ENCODE measurements around the gene HIC1. TPM values are rescaled to one million over a fixed set of nuclear protein-coding genes. Genes with fewer than 3 reads are reported as not detected.

HIC1 gene
- total RNA-seq, 1 donor from 2014 or later = 97.9 TPM

DNA sequence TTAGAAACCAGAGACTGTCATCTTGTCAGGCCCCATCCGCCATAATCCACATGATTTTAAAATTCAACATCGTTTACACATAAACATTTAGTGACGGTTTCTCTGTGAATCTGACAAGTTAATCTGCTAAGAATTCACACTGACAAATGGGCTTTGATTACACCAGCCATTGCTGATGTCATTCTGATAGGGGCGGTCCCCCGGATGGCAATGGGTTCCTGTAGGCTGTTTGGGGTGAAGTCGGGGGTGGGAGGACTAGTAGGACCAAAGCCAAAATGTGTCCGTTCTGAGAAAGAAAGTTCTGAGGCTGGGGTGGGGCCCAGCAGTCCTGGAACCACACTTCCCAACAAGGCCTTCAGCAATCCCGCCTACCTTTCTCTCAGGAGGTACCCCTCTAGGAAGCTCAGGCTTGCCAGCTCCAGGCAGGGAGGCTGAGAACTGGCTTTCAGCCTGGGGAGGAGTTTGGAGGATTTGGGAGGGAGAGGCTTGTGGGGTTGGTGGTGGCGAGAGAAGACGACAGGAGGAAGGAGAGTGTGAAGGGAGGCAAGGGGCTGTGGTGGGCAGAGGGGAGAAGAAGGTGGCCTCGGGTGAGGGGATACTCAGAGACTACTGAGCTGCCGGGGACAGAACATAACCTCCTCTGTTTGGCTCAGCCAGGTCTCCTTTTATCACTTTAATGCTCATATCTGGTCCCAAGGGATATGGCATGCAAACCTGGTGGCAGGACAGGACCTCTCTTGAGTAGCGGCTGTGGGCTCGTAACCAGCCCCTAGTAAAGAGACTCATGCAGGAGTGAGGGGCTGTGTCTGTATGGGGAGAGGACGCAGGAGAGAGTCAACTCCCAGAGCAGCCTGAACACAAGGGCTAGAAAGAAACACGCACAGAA, 8.6 kb downstream of the HIC1 start:
- peaks cover 77% of the 10 kb centered on the region for H3K4me1 Mint-ChIP-seq
- TF ChIP-seq, protein P1, sequence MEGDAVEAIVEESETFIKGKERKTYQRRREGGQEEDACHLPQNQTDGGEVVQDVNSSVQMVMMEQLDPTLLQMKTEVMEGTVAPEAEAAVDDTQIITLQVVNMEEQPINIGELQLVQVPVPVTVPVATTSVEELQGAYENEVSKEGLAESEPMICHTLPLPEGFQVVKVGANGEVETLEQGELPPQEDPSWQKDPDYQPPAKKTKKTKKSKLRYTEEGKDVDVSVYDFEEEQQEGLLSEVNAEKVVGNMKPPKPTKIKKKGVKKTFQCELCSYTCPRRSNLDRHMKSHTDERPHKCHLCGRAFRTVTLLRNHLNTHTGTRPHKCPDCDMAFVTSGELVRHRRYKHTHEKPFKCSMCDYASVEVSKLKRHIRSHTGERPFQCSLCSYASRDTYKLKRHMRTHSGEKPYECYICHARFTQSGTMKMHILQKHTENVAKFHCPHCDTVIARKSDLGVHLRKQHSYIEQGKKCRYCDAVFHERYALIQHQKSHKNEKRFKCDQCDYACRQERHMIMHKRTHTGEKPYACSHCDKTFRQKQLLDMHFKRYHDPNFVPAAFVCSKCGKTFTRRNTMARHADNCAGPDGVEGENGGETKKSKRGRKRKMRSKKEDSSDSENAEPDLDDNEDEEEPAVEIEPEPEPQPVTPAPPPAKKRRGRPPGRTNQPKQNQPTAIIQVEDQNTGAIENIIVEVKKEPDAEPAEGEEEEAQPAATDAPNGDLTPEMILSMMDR (IDR thresholded peaks at IDR 0.05; ENCODE audit: unreplicated experiment) = no peak
- no peak for DNase-seq (ENCODE audit: low spot score in 2 of 2, unreplicated experiment in 2 of 2)
- peaks cover 3% of the 10 kb centered on the region for H3K27me3 Mint-ChIP-seq (ENCODE audit: low read depth)
- H3K27ac Mint-ChIP-seq = peak overlapping the region; percentile 76
- H3K9me3 Mint-ChIP-seq = no peaks in the 10 kb centered on the region
- H3K4me3 Mint-ChIP-seq = no peak overlapping the region
- peaks cover 18% of the 10 kb centered on the region for H3K36me3 Mint-ChIP-seq

DNA sequence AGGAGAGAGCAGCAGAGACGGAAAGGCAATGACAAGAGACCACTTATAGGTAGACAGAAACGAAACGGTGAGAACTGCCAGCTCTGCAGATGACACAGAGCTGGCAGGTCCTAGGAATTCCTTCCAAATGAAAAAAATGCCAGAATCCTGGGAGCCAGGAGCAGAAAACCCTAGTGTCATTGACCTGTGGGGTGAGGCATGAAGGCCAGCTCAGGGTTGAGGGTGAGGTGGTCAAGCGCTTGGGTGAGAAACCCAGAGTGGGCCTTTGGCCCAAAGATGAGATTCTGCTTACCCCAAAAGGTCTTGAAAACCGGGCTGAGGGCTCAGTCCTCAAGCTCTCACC, 9.2 kb downstream of the HIC1 start:
- Mint-ChIP-seq H3K27me3 (ENCODE audit: low read depth) (peaks cover 3% of the 10 kb centered on the region), H3K4me1 (peaks cover 79% of the 10 kb centered on the region), H3K27ac (peak overlapping the region; percentile 76), H3K4me3 (no peak overlapping the region), H3K9me3 (no peaks in the 10 kb centered on the region), H3K36me3 (peaks cover 18% of the 10 kb centered on the region)
- TF ChIP-seq, protein P1 (IDR thresholded peaks at IDR 0.05; ENCODE audit: unreplicated experiment) = no peak
- no peak for DNase-seq (ENCODE audit: low spot score in 2 of 2, unreplicated experiment in 2 of 2)

DNA sequence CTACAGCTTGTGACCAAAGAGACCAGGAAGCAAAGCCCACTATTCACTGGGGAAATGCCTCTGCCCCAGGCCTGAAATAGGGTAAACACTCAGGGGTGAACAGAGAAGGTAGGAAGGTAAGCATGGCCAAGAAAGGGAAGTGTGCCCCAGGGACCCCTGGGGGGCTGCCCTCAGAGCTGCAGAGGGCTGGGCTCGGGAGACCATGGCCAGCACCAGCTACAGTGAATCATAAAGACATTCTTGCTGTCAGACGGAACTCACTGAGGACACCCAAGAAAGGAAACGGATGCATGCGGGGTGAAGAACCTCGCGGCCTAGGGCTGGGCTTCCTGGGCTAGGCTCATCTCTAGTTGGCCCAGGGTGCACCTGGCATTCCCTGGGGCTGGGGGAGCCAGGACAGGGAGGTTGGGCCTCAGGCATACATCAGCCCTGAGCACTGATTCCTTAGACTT, 9.6 kb downstream of the HIC1 start:
- TF ChIP-seq, protein P1 (IDR thresholded peaks at IDR 0.05; ENCODE audit: unreplicated experiment) = no peak
- Mint-ChIP-seq H3K27ac (peak overlapping the region; percentile 76), H3K27me3 (ENCODE audit: low read depth) (peaks cover under 1% of the 10 kb centered on the region), H3K9me3 (no peaks in the 10 kb centered on the region), H3K4me3 (no peak overlapping the region), H3K4me1 (peaks cover 75% of the 10 kb centered on the region), H3K36me3 (peaks cover 16% of the 10 kb centered on the region)
- no peak for DNase-seq (ENCODE audit: low spot score in 2 of 2, unreplicated experiment in 2 of 2)

DNA sequence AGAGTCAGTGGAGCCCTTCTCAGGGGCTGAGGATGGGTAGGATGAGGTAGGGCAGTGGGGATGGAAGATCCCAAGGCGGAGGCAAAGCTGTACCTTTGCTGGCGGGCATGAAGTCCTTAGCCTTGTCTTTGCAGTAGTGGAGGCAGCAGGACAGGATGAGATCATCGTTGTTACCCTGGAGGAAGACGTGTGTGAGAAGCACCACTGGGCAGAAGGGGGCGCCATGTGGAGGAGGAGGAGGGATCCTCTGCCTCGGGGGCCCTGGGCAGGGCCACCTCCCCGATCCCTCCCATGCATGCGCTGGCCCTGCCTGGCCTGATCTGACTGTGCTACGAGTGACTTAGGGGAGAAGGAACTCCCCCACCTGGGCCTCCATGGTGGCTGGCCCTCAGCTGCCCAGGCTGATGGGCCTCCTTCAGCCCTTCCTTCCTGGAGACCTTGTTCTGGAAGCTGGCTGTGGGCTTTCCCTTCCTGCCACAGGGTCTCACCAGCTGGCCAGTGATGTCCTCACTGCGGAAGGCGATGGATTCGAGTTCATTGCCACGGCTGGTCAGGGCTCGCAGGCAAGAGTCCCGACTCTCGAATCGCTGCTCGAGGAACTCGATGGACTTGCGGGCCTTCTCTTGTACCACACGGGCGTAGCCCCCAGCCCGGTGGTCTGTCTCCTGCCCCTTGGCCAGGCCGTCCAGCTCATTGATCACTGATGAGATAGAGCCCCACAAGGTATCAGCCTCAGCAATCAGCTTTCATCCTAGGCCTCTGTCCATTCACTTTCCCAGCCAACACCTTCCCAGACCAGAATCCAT, 10.3 kb downstream of the HIC1 start:
- TF ChIP-seq, protein P1 (IDR thresholded peaks at IDR 0.05; ENCODE audit: unreplicated experiment) = no peak
- Mint-ChIP-seq H3K9me3 (no peaks in the 10 kb centered on the region), H3K36me3 (peaks cover 12% of the 10 kb centered on the region), H3K27ac (peak overlapping the region; percentile 88), H3K4me1 (peaks cover 71% of the 10 kb centered on the region), H3K27me3 (ENCODE audit: low read depth) (no peaks in the 10 kb centered on the region), H3K4me3 (no peak overlapping the region)
- no peak for DNase-seq (ENCODE audit: low spot score in 2 of 2, unreplicated experiment in 2 of 2)

DNA sequence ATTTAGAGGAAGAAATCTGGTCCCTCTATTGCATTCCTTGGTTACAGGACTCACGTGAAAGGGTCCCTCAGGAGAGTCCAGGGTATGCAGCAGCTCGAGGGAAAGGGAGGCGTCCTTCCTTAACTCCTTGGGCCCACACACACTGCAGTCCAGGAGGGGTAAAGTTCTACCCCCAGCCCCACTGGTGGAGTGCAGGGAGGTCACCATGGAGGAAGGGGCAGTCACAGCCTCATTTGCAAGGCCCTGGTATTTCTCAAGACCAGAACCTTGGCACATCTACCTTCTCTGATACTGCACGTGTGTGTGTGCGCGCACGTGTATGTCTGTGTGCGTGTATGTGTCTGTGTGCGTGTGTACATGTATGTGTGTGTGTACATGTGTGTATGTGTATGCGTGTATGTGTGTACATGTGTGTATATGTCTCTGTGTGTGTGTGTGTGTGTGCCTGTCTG, 11.1 kb downstream of the HIC1 start:
- Mint-ChIP-seq H3K4me1 (peaks cover 63% of the 10 kb centered on the region), H3K9me3 (no peaks in the 10 kb centered on the region), H3K36me3 (peaks cover 12% of the 10 kb centered on the region), H3K27ac (peak overlapping the region; percentile 88), H3K27me3 (ENCODE audit: low read depth) (no peaks in the 10 kb centered on the region), H3K4me3 (no peak overlapping the region)
- TF ChIP-seq, protein P1 (IDR thresholded peaks at IDR 0.05; ENCODE audit: unreplicated experiment) = no peak
- DNase-seq (ENCODE audit: low spot score in 2 of 2, unreplicated experiment in 2 of 2) = no peak
